Astrocyte (in vitro differentiated cells and primary cell): ENCODE measurements around the gene PSMA7. TPM values are rescaled to one million over a fixed set of nuclear protein-coding genes. Genes with fewer than 3 reads are reported as not detected.

Source experiments
- DNase-seq: peaks from one replicate; pipeline ENCODE4 v3.0.0-alpha.2; 2010; ENCODE audit warnings: low read depth
- FAIRE-seq: peaks from 2 replicates; lab custom pipeline; 2011; peaks lifted over from hg19 to GRCh38; lab: Jason Lieb, UNC
- H2AFZ ChIP-seq: 2 replicates; pipeline ENCODE4 v1.6.0; 2012; ENCODE audit warnings: low read depth, low read length, inconsistent platforms
- H3K27ac ChIP-seq: 2 replicates; pipeline ENCODE4 v1.5.1; 2011; ENCODE audit warnings: low read depth, low read length, inconsistent platforms
- H3K27me3 ChIP-seq: 2 replicates; pipeline ENCODE4 v1.6.0; 2011; ENCODE audit warnings: low read length, inconsistent platforms; ENCODE audit not compliant: insufficient read depth
- H3K36me3 ChIP-seq: 2 replicates; pipeline ENCODE4 v1.5.1; 2011; ENCODE audit warnings: low read length, inconsistent platforms; ENCODE audit not compliant: insufficient read depth
- H3K4me1 ChIP-seq: 2 replicates; pipeline ENCODE4 v1.5.1; 2011; ENCODE audit warnings: low read length, inconsistent platforms; ENCODE audit not compliant: insufficient read depth
- H3K4me2 ChIP-seq: 2 replicates; pipeline ENCODE4 v1.6.0; 2012; ENCODE audit warnings: low read length, inconsistent platforms
- H3K4me3 ChIP-seq: 2 replicates; pipeline ENCODE4 v1.5.1; 2011; ENCODE audit warnings: low read depth, mild to moderate bottlenecking, low read length, inconsistent platforms; ENCODE audit not compliant: insufficient read depth
- H3K79me2 ChIP-seq: 2 replicates; pipeline ENCODE4 v1.6.0; 2012; ENCODE audit warnings: mild to moderate bottlenecking, low read length, inconsistent platforms; ENCODE audit not compliant: insufficient read depth
- H3K9ac ChIP-seq: 2 replicates; pipeline ENCODE4 v1.6.0; 2012; ENCODE audit warnings: mild to moderate bottlenecking, low read length, inconsistent platforms
- H3K9me3 ChIP-seq: 2 replicates; pipeline ENCODE4 v1.5.1; 2012; ENCODE audit warnings: low read depth, mild to moderate bottlenecking, low read length, inconsistent platforms; ENCODE audit not compliant: insufficient read depth
- H4K20me1 ChIP-seq: 2 replicates; pipeline ENCODE4 v1.6.0; 2012; ENCODE audit warnings: low read length, inconsistent platforms; ENCODE audit not compliant: insufficient read depth
- H3K27ac Mint-ChIP-seq: one replicate; pipeline ENCODE4 v1.8.0; 2021; ENCODE audit warnings: mild to moderate bottlenecking, mixed read lengths; ENCODE audit not compliant: unreplicated experiment
- H3K27me3 Mint-ChIP-seq: one replicate; pipeline ENCODE4 v1.8.0; 2021; ENCODE audit warnings: low read depth, mixed read lengths; ENCODE audit not compliant: unreplicated experiment
- H3K36me3 Mint-ChIP-seq: one replicate; pipeline ENCODE4 v1.8.0; 2021; ENCODE audit warnings: low read depth, mixed read lengths; ENCODE audit not compliant: unreplicated experiment
- H3K4me1 Mint-ChIP-seq: one replicate; pipeline ENCODE4 v1.8.0; 2021; ENCODE audit warnings: low read depth, mixed read lengths; ENCODE audit not compliant: unreplicated experiment
- H3K4me3 Mint-ChIP-seq: one replicate; pipeline ENCODE4 v1.8.0; 2021; ENCODE audit warnings: mild to moderate bottlenecking, moderate library complexity, mixed read lengths; ENCODE audit not compliant: unreplicated experiment
- H3K9me3 Mint-ChIP-seq: one replicate; pipeline ENCODE4 v1.8.0; 2021; ENCODE audit warnings: mild to moderate bottlenecking, mixed read lengths; ENCODE audit not compliant: unreplicated experiment
- CTCF ChIP-seq: IDR thresholded peaks from 2 replicates; pipeline ENCODE4 v1.5.1; 2011; ENCODE audit warnings: low read depth, mild to moderate bottlenecking, inconsistent platforms, low read length, moderate library complexity; ENCODE audit not compliant: insufficient read depth
- EZH2 ChIP-seq: IDR thresholded peaks from 2 replicates; pipeline ENCODE4 v1.6.1; 2012; ENCODE audit warnings: mild to moderate bottlenecking, low read length, inconsistent platforms; ENCODE audit not compliant: insufficient read depth
- total RNA-seq: library from RNA; stranded (reverse); gene quantifications from 2 replicates; pipeline ENCODE4 v1.2.1, GENCODE V29; 2021

The PSMA7 gene
- total RNA-seq, 1 donor from 2014 or later: 324 TPM

DNA sequence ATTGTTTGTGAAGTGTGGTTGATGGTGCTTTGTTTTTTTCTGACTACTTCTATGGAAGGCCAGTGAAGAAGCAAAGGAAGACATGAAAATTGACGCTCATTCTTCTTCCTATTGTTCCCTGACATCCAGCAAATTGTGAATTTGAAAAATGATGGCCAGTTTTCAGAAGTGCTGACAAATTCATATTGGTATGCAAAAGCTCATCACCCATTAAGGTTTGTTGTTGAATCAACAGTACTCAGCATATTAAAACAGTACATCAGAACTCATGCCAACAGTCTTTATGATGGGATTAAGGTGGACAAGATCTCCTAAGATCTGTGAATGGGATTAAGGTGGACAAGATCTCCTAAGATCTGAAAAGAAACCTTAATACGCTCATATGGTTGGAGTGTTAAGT, 38.6 kb upstream of the PSMA7 start:
- Histone ChIP-seq H2AFZ (no peak overlapping the region), H3K4me3 (peak overlapping the region; percentile 88), H3K4me2 (peak overlapping the region; percentile 99), H3K9ac (peak overlapping the region; percentile 96), H3K27ac (no peak overlapping the region), H3K36me3 (peaks cover 2% of the 10 kb centered on the region), H3K9me3 (no peaks in the 10 kb centered on the region), H3K4me1 (peaks cover 13% of the 10 kb centered on the region), H4K20me1 (peaks cover 1% of the 10 kb centered on the region), H3K27me3 (no peaks in the 10 kb centered on the region), H3K79me2 (peaks cover 35% of the 10 kb centered on the region)
- Mint-ChIP-seq H3K9me3 (no peaks in the 10 kb centered on the region), H3K27ac (no peak overlapping the region), H3K27me3 (no peaks in the 10 kb centered on the region), H3K4me3 (peak overlapping the region; percentile 96), H3K36me3 (peaks cover 1% of the 10 kb centered on the region), H3K4me1 (peaks cover 6% of the 10 kb centered on the region)
- no peak for TF ChIP-seq CTCF
- TF ChIP-seq EZH2: no peak
- DNase-seq (no peak), FAIRE-seq (no peak)

- FAIRE-seq (no peak), DNase-seq (no peak)
- H3K4me1 ChIP-seq: peaks cover 13% of the 10 kb centered on the region
- no peak overlapping the region for H3K27ac Mint-ChIP-seq
- no peak overlapping the region for H3K4me3 Mint-ChIP-seq
- H3K4me3 ChIP-seq: no peak overlapping the region
- TF ChIP-seq EZH2 (no peak), CTCF (no peak)
- no peaks in the 10 kb centered on the region for H3K27me3 ChIP-seq
- H3K9me3 ChIP-seq: no peaks in the 10 kb centered on the region
- peaks cover 8% of the 10 kb centered on the region for H3K36me3 ChIP-seq
- no peaks in the 10 kb centered on the region for H4K20me1 ChIP-seq
- no peak overlapping the region for H2AFZ ChIP-seq
- peaks cover 12% of the 10 kb centered on the region for H3K79me2 ChIP-seq
- no peak overlapping the region for H3K9ac ChIP-seq
- peaks cover 8% of the 10 kb centered on the region for H3K36me3 Mint-ChIP-seq
- peaks cover 5% of the 10 kb centered on the region for H3K4me1 Mint-ChIP-seq
- no peak overlapping the region for H3K4me2 ChIP-seq
- H3K27ac ChIP-seq: no peak overlapping the region
- no peaks in the 10 kb centered on the region for H3K9me3 Mint-ChIP-seq
- no peaks in the 10 kb centered on the region for H3K27me3 Mint-ChIP-seq
Observed at GRCh38 chr20:62179162-62179504, 35.9 kb upstream of the PSMA7 start.

DNA sequence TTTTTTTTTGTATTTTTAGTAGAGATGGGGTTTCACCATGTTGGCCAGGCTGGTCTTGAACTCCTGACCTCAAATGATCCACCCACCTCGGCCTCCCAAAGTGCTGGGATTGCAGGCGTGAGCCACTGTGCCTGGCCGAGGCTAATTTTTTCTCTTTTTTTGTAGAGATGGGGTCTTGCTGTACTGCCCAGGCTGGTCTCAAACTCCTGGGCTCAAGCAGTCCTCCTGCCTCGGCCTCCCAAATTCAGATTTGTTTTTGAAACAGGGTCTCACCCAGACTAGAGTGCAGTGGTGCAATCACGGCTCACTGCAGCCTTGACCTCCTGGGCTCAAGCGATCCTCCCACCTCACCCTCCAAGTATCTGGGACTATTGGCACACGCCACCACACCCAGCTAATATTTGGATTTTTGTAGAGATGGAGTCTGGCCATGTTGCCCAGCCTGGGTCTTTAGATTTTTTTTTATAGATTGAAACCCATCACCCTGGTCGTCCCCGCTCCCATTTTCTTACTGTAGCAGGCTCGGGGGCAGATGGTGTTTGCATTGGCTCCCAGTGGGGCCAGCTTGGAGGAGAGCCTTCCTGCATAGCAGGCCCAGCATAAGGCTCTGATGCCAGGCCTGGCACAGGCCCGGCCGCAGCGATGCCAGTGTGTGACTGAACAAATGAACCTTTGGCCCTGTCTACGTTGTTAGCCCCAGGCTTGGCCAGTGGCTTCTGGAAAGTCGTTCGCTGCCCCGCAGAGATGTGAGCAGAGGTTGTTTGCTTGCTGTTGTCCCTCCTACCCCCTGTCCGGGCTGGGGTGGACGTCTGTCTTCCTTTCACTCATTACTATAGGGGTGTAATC, 35.3 kb upstream of the PSMA7 start:
- no peak for TF ChIP-seq CTCF
- no peak for TF ChIP-seq EZH2
- Mint-ChIP-seq H3K9me3 (no peaks in the 10 kb centered on the region), H3K4me3 (no peak overlapping the region), H3K27ac (no peak overlapping the region), H3K36me3 (peaks cover 8% of the 10 kb centered on the region), H3K4me1 (peaks cover 1% of the 10 kb centered on the region), H3K27me3 (no peaks in the 10 kb centered on the region)
- FAIRE-seq (no peak), DNase-seq (no peak)
- H4K20me1 ChIP-seq: no peaks in the 10 kb centered on the region
- H3K27me3 ChIP-seq: no peaks in the 10 kb centered on the region
- peaks cover 9% of the 10 kb centered on the region for H3K4me1 ChIP-seq
- H3K27ac ChIP-seq: no peak overlapping the region
- H3K9ac ChIP-seq: no peak overlapping the region
- no peak overlapping the region for H3K4me2 ChIP-seq
- H3K4me3 ChIP-seq: no peak overlapping the region
- H3K79me2 ChIP-seq: peaks cover 6% of the 10 kb centered on the region
- no peaks in the 10 kb centered on the region for H3K9me3 ChIP-seq
- H3K36me3 ChIP-seq: peaks cover 8% of the 10 kb centered on the region
- no peak overlapping the region for H2AFZ ChIP-seq
